Activated CD4-positive, CD25-positive, alpha-beta regulatory T cell treated with anti-CD3 and anti-CD28 coated beads, Interleukin-2, amount 50 U/mL, for 16 hours (primary cell): ENCODE results near the gene SETD4.

Source experiments
- DNase-seq: peaks from one replicate; pipeline ENCODE4 v3.0.0-alpha.2; 2020; ENCODE audit warnings: low read depth, low spot score

SETD4 gene

DNA sequence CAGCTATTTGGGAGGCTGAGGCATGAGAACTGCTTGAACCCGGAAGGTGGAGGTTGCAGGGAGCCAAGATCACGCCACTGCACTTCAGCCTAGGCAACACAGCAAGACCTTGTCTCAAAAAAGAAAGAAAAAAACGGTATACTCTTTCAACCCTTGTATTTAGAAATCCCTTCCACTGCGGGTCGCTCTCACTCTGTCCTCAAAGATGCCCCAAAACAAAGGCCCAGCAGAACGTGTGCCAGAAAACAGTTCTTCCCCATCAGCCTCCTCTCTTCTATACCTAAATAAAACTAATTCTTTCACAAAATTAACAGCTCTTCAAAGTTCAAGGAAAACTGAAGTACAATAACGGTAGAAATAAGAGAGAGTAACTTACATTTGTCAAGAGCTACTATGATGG, 13.2 kb downstream of the SETD4 start:
- DNase-seq, result no peak

DNA sequence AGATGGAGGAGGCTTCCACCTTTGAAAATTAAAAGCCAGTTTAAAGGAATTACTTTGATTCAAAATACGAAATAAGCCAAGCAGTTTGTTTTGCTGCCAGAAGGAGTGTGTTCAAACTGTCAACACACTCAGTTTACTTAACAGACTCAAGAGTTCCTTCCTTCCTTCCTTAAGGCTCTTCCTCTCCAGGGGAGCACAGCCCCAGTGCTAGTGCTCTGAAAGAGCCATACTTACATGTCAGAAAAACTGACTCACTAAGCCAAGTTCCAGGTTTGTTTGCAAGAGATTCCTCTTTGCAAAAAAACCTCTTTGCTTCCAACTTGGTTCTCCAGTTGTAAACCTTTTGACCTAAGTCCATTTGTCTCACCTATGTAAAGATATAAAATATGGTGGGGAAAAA, 14.3 kb downstream of the SETD4 start:
- no peak for DNase-seq

DNA sequence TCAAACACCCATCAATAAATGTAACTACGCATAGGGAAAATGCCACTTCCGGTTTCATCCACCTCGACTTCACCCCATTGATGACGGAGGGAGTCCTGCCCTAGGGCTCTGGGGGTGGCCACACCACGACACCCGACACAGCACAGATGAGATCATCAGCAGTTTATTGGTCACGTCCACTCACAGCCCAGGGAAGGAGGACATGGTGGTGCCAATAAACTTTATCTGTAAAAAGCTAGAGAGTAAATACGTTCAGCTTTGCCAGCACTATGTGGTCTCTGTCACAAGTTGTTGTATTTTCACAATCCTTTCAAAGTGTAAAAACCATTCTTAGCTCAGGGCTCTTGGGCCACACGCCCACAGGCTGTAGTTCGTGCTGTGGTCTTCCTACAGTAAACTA, 16.3 kb downstream of the SETD4 start:
- no peak for DNase-seq

DNA sequence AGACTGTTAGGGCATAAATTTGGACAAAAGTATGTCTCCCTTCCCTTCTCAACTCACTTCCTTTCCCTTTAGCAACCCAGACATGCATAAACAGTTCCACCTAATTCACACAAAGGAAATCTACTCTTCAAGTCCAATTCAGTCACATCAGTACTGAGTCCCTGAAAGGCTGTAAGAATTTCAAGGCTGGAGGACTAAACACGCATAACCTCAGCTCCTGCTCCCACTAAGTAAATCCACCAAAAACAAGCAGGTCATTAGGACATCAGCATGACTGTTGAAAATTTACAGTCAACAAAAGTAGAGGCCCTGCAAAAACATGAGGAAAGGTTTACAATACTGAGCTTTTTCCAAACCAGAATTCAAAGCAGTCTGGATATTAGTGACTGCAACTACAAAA, 18.4 kb downstream of the SETD4 start:
- no peak for DNase-seq

DNA sequence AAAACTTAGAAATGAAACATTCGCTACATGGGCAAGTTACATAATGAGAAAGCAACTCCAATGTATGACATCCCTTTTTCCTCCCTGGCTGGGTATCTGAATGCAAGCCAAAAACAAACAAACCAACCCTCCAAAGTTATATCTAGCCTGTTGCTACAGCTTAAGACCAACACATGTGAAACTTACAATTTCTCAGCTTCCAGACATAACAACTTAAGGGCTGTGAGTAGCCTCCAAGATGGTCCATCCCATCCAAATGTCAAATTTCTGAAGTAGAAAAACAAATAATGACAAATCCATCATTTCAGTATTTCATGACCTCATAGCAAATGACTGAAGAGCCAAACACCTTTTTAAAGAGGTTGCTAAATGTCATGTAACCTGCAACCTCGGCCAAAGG, 19.9 kb downstream of the SETD4 start:
- DNase-seq, result no peak

DNA sequence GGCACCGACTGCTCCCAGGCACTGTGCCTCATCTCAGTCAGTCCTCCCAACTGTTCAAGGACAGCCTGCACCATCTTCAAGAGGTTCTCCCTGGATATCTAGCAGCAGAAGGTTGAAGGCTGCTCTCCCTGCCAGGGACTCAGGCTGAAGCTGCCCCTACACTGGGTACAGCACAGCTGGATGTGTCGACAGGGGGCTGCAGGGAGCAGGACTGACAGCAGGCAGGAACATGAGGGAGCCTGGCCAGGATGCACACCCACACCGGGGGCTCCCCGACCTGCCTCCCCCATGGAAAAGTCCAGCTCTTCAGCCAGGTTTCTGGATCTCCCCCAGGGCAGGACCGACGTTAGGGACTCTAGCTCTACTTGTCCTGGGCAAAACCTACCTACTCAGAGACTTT, 20.5 kb downstream of the SETD4 start:
- DNase-seq, result no peak

DNA sequence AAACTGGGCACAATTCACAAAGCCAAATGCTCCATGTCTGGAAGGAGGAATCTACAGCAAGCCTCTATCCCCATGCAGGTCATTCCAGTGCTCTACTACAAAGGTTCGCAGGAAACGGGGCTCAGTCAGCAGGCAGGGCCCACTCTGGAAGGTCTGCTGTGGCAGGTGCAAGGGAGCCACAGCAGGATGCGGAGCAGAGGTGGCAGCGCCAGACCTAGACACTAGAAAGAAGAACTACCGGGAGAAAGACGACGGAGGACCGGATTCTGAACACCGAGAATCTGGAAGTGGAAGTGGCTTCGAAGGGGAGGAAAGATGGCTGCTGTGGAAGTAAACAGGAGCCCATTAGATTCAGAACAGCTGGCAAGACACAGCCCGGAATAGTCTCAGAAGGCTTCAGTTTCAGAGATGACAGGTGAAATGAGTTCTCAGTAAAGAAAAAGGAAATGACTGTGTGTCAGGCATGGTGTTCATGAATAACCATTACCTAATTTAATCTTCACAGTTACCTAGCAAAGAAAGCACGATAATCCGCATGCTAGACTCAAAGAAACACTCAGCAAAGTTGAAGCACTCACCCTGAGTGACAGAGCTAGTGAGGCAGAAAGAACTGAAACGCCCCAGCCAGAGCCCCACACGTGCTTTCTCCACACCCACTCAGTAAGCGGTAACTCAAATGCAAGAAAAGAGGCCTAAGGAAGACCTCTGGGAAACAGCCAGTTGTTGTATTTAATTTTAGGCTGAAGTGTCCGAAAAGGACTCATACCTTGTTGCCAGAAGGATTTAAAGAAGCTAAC, 21.4 kb downstream of the SETD4 start:
- no peak for DNase-seq

DNA sequence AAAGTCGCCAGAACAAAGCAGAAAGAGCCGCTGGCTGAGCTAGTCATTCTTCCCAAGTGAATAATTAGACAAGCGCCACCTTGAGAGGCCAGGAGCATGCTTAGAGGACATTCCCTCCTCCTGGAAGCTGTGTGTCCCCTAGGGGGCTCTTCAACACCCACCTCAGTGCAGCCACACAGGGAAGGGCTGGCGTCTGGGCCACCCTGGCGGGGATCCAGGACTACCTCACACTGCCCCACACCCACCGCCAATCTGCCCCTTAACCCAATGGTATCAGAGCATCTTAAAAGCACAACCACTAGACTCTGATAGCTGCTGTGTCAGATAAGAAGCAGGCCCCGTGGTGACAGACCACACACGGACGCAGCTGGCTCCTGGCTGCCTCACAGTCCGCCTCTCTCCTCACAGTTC, 24.9 kb downstream of the SETD4 start:
- no peak for DNase-seq

DNA sequence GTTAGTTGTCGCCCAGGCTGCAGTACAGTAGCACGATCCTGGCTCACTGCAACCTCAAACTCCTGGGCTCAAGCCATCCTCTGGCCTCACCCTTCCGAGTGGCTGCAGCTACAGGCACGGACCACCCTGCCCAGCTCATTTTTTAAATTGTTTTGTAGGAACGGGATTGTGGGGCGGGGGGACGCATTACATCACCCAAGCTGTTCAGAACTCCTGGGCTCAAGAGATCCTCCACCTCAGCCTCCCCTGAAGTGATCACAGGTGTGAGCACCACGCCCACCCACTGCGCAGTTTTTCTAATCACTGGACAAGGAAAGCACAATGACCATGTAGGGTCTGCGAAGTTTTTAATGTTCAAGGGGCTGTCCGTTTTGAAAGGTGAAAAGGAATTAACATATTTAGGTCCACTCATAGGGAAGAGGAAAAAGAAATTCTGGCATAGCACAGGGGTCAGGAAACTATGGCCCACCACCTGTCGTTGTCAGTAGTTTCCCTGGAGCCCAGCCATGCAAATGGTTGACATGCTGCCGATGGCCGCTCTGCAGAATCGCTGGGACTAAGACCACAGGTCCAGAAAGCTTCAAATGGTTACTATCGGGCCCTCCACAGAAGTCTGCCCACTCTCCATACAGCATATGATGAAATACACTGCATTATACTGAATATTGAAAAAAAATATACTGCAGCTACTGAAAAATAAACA, 26.0 kb downstream of the SETD4 start:
- no peak for DNase-seq

DNA sequence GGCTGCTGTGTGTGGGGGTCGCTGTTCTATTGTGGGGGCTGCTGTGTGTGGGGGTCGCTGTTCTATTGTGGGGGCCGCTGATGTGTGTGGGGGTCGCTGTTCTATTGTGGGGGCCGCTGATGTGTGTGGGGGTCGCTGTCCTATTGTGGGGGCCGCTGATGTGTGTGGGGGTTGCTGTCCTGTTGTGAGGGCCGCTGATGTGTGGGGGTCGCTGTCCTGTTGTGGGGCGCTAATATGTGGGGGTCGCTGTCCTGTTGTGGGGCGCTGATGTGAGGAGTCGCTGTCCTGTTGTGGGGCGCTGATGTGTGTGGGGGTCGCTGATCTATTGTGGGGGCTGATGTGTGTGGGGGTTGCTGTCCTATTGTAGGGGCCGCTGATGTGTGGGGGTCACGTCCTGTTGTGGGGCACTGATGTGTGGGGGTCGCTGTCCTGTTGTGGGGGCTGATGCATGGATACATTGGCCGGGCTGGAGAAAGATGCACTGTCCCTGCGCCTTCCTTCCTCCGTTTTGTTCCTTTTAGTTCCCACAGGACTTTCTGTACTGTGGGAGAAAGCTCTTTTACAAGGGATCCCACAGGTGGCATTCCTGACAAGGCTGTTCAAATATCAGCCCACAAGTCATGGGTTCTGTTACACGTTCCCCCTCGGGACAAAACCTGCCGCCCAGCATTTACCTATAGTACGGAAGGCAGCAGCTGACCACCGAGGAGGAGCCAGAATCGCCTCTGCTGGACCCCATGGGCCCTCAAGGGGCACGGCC, 27.5 kb downstream of the SETD4 start:
- DNase-seq, result no peak

DNA sequence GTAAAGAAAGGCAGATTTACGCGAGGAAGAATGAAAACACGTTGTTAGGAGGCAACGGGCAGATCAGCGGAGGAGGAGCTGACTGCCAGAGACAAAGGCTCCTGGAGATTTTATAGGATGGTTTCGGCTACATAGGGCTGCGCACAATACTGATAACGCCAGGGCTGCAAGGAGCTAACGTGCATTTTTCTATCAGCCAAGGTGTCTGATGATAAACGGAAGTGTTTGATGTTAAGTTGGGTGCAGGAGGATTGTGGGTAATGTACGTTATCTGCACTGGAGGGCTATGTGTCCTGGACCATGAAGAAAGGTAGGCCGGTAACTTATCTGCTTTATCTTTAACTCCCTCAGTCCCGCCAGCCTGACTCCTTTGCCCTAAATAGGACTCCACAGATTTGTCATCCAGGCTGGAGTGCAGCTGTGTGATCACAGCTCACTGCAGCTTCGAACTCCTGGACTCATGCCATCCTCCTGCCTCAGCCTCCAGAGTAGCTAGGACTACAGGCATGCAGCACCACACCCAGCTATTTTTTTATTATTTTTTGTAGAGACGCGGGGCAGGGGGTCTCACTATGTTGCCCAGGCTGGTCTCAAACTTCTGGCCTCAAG, 29.6 kb downstream of the SETD4 start:
- no peak for DNase-seq

DNA sequence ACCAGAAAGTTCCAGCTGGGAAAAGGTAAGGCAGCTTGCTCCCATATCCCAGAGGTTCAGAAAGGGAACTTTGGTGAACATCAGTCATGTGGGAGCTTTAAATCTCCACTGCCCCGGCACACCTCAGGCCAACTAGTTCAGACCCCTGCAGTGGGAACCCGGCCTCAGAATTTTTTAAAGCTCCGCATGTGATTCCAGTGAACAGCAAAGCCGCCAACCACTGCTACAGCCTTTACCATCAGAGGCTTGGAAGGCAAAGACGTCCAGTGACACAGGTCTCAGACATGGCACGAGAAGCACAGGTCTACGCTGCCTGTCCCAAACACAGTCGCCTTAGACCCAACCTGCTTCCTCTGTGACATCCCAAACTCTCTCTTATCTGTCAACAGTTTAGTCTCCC, 31.0 kb downstream of the SETD4 start:
- no peak for DNase-seq

DNA sequence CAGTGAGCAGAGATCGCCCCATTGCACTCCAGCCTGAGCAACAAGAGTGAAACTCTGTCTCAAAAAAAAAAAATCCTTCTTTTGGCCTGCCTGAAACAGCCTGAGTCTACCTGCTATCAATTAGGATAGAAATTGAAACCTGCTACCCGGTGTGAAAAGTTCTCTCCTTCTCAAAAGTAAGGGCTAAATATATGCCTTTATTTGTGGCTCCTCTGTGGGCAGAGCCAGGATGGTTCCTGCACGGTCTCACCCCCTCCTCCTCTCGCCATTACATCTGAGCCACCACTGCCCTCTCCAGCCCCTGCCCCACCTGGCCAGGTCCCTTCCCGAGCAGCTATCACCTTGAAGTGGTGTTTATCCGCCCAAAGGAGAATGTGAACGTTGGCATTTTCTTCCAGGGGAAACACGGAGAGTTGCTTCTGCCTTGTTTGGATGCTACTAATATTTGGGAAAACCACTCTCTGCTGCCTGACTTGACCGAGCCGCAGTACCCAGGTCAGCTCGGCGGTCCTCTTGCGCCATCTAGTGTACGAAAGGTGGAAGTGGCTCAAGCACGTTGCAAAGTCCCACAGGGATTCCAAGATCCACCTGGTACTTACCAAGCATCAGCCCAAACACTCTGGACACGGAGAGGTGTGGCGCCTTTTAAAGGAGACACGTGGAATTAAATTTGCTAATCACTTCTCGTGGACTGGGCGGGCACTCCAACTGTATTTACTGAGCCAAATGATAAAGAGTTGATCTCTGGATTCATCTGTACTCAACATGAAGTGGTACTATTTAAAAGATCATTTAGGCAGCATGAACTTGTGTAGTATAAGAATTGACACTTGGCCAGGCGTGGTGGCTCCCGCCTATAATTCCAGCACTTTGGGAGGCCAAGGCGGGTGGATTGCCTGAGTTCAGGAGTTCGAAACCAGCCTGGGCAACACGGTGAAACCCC, 31.9 kb downstream of the SETD4 start:
- DNase-seq, result peak; percentile 40

DNA sequence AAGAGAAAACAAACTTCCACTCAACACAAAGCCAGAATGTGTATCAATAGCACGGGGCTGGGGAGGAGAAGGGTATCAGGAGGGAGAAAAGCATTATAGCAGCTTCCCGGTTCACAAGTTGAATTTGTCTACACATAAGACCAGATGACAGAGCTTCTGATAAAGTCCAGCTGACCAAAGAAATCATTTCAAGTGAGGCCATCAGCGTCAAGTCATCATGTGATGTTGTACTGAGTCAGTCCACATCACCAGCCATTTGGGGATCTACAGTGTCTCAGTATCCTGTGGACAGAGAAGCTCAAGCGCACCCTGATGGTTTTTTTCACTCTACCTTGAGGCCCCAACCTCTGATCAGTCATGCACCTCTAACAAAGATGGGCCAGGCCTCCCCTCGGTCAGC, 33.0 kb downstream of the SETD4 start:
- DNase-seq, result no peak

DNA sequence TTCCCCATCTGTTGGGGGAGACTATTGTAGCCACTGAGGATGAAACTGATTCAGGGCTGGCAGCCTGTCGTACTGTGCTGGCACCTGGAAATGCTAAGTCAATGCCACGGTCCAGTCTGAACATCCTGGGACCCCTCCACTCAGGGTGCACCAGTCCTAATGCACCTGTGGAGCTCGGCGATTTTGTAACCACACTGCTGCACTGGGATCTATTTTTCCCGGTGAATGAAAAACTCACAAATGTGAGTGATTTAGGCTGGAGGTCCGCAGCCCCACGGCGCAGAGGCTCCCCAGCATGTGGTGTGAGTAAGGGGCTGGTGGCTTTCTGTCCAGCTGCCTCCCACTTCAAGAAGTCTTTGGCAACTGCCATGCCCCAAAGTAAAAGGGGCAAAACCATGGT, 35.5 kb downstream of the SETD4 start:
- no peak for DNase-seq

DNA sequence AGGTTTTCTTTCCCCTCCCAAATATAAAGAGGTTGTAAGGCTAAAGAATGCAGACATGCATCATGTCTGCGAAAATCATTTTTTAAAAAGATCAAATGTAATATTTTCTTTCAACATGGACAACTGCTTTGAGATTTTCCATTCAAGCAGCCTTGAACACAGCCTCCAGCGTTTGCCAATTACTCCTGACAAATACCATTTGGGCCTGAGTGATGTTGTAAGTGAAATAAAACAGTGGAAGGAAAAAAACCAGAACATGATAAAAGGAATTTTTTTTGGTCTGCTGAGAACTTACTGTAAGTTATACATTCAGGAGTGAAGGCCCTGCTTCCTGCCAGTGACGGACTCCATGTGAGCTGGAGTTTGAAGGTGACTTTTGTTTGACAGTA, 37.2 kb downstream of the SETD4 start:
- no peak for DNase-seq

DNA sequence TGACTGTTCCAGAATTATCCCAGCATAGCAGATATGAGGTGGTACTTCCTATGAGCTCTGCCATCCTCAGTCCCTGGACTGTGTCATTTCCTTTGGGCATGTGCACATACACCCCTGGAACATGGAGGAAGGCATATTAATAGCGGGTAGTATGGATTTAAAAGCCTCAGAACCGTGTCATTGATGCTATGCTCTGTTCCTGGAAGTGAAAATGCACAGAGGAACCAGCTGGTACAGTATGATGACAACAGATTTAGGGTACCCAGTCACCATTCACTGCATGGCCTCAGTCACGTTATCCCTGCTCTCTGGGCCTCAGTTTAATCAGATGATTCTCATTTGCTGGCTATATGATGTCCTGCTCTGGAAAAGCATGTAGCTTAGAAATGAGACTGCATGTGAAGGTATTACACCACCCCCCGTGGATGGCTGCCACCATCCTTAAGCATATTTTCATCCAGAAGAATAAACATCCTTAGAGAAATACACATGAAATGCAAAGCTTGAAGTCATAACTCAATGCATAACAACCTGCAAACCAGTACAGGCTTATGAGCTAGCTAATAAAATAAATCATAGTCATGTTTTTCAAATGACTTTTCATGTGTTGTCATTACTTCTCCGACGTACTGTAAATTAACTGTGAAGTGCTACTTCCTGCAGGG, 37.8 kb downstream of the SETD4 start:
- no peak for DNase-seq

DNA sequence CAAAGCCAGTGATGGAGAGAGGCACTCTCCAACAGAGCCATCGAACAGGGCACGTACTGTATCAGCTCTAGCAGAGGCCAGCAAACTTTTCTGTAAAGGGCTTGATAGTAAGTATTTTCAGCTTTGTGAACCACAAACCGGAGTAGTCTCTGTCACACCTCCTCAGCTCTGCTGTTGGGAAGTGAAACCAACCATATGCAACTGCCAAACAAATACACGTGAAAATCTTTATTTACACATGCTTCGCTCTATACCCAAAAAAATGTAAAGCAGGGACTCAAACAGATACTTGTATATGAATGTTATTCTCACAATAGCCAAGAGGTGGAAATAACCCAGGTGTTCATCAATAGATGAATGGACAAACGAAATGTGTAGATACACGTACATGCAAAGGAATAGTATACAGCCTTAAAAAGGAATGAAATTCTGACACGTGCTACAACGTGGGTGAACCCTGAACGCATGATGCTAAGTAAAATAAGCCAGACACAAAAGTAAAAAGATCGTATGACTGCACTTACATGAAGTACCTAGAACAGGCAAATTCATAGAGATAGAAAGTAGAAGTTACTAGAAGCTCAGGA, 39.0 kb downstream of the SETD4 start:
- DNase-seq, result no peak

DNA sequence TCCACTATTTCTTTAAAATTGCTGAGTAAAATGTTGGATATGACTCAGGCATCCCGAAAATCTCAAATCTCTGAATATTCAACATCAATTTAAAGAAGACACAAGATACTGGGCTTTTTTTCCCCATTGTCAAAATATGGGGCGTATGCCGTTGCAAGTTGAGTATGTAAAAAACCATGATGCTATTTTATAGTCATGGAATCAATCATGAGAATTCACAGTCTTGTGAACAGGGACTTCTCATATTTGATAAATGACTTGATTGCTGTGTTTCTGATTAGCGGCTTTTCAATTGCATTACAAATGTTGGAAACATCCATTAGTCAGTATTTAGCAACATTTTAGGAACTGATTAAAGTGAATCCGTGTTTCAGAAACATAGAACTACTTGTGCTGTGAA, 45.3 kb downstream of the SETD4 start:
- no peak for DNase-seq

DNA sequence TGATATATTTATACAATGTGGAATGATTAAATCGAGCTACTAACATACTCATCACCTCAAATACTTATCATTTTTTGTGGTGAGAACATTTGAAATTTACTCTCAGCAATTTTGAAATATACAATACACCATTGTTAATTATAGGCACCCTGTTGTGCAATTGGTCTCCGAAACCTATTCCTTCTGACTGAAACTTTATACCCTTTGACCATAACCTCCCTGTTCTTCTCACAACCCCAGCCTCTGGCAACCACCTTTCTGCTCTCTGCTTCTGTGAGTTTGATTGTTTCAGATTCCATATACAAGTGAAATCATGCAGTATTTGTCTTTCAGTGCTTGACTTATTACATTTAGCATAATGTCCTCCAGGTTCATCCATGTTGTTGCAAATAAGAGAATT, 49.5 kb downstream of the SETD4 start:
- no peak for DNase-seq
